Activated naive CD4-positive, alpha-beta T cell treated with anti-CD3 and anti-CD28 coated beads, Interleukin-2, amount 50 U/mL, for 24 hours (primary cell): Measurements from ENCODE around the gene PEF1.

Source experiments
- H3K27ac Mint-ChIP-seq: one replicate; pipeline ENCODE4 v1.8.0; 2021; ENCODE audit warnings: mild to moderate bottlenecking, mixed read lengths
- H3K27me3 Mint-ChIP-seq: one replicate; pipeline ENCODE4 v1.8.0; 2021; ENCODE audit warnings: mixed read lengths
- H3K36me3 Mint-ChIP-seq: one replicate; pipeline ENCODE4 v1.8.0; 2021; ENCODE audit warnings: mixed read lengths
- H3K4me1 Mint-ChIP-seq: one replicate; pipeline ENCODE4 v1.8.0; 2021; ENCODE audit warnings: mixed read lengths
- H3K4me3 Mint-ChIP-seq: one replicate; pipeline ENCODE4 v1.8.0; 2021; ENCODE audit warnings: mild to moderate bottlenecking, mixed read lengths
- H3K9me3 Mint-ChIP-seq: one replicate; pipeline ENCODE4 v1.8.0; 2021; ENCODE audit warnings: mixed read lengths

PEF1 gene

DNA sequence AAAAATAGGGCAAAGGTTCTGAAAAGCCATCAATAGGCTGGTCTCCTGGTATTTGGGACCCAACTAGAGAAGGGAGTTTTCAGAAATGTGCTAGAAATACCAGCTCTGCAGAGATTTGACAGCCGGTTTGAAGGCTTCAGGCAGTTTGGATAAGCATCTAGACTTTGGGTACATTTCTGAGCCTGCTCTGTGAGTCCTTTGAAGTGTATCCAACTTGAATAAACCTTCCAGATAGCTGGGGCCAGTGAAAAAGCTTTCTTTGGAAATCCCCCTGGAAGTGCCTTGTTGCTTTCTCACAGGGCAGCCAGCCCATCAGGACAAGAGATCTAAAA is 6.4 kb upstream of the PEF1 start:
- H3K27me3 Mint-ChIP-seq: no peaks in the 10 kb centered on the region
- no peak overlapping the region for H3K27ac Mint-ChIP-seq
- no peak overlapping the region for H3K4me3 Mint-ChIP-seq
- H3K9me3 Mint-ChIP-seq: no peaks in the 10 kb centered on the region
- H3K36me3 Mint-ChIP-seq: peaks cover 3% of the 10 kb centered on the region
- H3K4me1 Mint-ChIP-seq: peaks cover 9% of the 10 kb centered on the region

GRCh38 chr1:31650161-31651088 is 5.7 kb upstream of the PEF1 start:
- Mint-ChIP-seq H3K4me1 (peaks cover 16% of the 10 kb centered on the region), H3K4me3 (no peak overlapping the region), H3K9me3 (no peaks in the 10 kb centered on the region), H3K27me3 (no peaks in the 10 kb centered on the region), H3K27ac (no peak overlapping the region), H3K36me3 (peaks cover 3% of the 10 kb centered on the region)

GRCh38 chr1:31648641-31649357 is 4.1 kb upstream of the PEF1 start:
- Mint-ChIP-seq H3K9me3 (no peaks in the 10 kb centered on the region), H3K4me3 (no peak overlapping the region), H3K27me3 (no peaks in the 10 kb centered on the region), H3K4me1 (peaks cover 28% of the 10 kb centered on the region), H3K27ac (no peak overlapping the region), H3K36me3 (peaks cover 3% of the 10 kb centered on the region)

- H3K9me3 Mint-ChIP-seq: no peaks in the 10 kb centered on the region
- peaks cover 3% of the 10 kb centered on the region for H3K36me3 Mint-ChIP-seq
- H3K27ac Mint-ChIP-seq: no peak overlapping the region
- H3K27me3 Mint-ChIP-seq: no peaks in the 10 kb centered on the region
- peaks cover 34% of the 10 kb centered on the region for H3K4me1 Mint-ChIP-seq
- H3K4me3 Mint-ChIP-seq: no peak overlapping the region
Measured at GRCh38 chr1:31648190-31648589, 3.5 kb upstream of the PEF1 start.

DNA sequence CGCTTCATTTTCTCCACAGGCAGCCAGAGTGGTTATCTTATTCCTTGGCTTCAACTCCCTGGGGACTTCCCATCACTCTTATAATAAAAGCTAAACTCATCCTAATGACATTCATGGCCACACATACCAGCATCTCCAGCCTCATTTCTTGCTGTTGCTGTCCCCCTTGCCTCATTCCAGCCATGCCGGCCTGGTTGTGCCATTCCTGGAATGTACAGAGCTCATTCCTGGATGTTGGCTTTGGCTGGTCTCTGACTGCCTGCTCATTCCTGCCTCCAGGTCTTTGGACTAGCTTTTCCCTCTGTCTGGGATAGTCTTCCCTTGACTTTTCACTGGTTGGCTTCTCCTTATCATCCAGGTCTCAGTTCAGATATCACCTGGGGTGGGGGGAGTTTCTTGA is 2.4 kb upstream of the PEF1 start:
- H3K27ac Mint-ChIP-seq: no peak overlapping the region
- H3K27me3 Mint-ChIP-seq: no peaks in the 10 kb centered on the region
- peak overlapping the region; percentile 100 for H3K4me3 Mint-ChIP-seq
- H3K36me3 Mint-ChIP-seq: peaks cover 3% of the 10 kb centered on the region
- H3K9me3 Mint-ChIP-seq: no peaks in the 10 kb centered on the region
- H3K4me1 Mint-ChIP-seq: peaks cover 39% of the 10 kb centered on the region

DNA sequence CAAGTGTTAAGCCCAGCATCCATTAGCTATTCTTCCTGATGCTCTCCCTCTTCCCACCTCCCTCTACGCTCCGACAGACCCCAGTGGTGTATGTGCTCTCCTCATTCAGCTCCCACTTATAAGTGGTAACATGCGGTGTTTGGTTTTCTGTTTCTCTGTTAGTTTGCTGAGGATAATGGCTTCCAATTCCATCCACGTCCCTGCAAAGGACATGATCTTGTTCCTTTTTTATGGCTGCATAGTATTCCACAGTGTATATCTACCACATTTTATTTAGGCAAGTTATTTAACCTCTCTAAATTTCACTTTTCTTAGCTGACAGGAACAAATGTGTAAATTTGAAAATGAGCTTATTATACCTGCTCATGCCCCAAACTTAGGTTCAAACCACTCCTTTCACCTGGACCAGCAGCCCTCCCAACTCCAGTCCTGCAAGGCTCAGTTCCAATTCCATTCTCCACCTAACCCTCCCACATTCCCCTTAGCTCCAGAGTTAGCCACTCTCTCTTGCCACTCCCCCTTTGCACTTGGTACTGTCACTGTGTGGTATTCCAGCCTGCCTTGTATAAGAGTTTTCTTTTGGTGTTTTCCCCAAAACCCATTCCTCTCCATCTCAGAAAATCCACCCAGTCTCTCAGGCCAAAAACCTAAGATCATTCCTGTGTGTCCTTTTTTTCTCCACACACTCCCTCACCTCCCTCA is 1.7 kb upstream of the PEF1 start:
- Mint-ChIP-seq H3K27me3 (no peaks in the 10 kb centered on the region), H3K36me3 (peaks cover 3% of the 10 kb centered on the region), H3K27ac (no peak overlapping the region), H3K4me1 (peaks cover 39% of the 10 kb centered on the region), H3K4me3 (peak overlapping the region; percentile 100), H3K9me3 (no peaks in the 10 kb centered on the region)

DNA sequence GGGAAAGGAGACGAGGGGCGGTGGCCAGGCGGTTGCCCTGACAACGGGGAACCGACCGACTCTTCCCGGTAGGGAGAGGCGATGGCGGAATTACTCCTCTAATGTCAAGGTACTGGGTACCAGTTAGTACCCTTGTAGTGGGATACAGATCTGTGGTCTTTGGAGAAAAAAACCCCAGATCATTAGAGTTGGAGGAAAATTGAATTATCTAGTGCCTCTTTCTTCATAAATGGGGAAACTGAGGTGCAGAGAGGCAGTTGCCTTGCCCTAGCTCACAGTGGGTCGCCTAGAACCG is 545 bp upstream of the PEF1 start:
- Mint-ChIP-seq H3K27ac (peak overlapping the region; percentile 100), H3K27me3 (no peaks in the 10 kb centered on the region), H3K36me3 (peaks cover 3% of the 10 kb centered on the region), H3K4me3 (peak overlapping the region; percentile 100), H3K9me3 (no peaks in the 10 kb centered on the region), H3K4me1 (peaks cover 39% of the 10 kb centered on the region)

- H3K27ac Mint-ChIP-seq: peak overlapping the region; percentile 100
- H3K4me3 Mint-ChIP-seq: peak overlapping the region; percentile 100
- H3K4me1 Mint-ChIP-seq: peaks cover 39% of the 10 kb centered on the region
- peaks cover 3% of the 10 kb centered on the region for H3K36me3 Mint-ChIP-seq
- no peaks in the 10 kb centered on the region for H3K27me3 Mint-ChIP-seq
- no peaks in the 10 kb centered on the region for H3K9me3 Mint-ChIP-seq
Measured at GRCh38 chr1:31643976-31644559, 608 bp downstream of the PEF1 start.

DNA sequence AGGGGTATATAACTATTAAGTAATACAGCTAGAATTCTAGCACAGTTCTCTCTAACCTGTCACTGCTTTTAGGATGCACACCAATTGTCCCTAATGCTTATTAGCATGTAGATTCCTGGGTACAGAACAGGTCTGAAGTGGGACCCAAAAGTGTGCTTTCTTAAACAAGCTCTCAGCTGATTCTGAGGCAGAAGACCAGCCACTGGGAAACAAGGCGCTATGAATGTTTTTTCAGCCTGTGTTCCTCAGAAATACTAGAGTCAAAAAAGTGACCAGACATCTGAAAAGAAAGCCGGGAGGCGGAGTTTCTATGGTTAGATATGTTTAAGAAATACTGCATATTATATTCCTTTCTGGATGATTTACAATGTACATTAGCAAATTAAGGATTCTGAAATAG is 1.8 kb downstream of the PEF1 start:
- peaks cover 3% of the 10 kb centered on the region for H3K36me3 Mint-ChIP-seq
- peak overlapping the region; percentile 55 for H3K4me3 Mint-ChIP-seq
- peak overlapping the region; percentile 12 for H3K27ac Mint-ChIP-seq
- no peaks in the 10 kb centered on the region for H3K9me3 Mint-ChIP-seq
- peaks cover 39% of the 10 kb centered on the region for H3K4me1 Mint-ChIP-seq
- H3K27me3 Mint-ChIP-seq: no peaks in the 10 kb centered on the region

DNA sequence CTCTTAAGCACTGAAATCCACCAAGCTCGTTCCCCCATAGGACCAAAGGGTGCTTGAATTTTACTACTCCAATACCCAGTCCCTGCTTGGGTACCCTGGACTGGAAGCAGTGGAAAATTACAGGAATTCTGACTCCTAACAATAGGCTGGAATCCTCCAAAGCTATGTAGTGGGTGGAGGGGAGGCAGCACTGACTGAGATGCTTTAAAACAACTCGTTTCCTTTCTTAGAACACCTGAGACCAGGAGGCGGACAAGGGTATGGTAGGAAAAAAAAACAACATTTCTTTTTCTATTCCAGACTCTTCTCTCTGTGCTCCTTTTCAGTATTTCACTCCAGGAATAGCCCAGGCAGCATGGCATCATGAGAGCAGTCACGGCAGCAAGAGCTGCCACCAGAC is 2.3 kb downstream of the PEF1 start:
- Mint-ChIP-seq H3K4me1 (peaks cover 39% of the 10 kb centered on the region), H3K27me3 (no peaks in the 10 kb centered on the region), H3K36me3 (peaks cover 3% of the 10 kb centered on the region), H3K27ac (no peak overlapping the region), H3K4me3 (no peak overlapping the region), H3K9me3 (no peaks in the 10 kb centered on the region)

DNA sequence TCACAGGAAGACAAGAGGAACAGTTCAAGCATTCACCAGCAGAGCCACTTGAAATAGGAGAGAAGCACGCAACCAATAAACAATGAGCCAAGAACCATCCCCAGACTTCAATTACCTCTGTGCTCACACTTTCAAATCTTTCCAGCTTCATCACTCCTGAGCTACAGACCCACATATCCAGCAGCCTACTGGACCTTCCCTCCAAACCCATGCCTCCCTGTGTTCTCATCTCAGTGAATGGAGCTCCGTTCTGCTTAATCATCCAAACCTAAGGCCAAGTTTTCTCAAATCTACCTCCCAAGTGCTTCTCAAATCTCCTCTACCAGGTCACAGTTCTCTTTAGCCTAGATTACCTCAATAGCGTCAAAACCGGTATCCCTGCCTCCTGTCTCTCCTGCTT is 3.7 kb downstream of the PEF1 start:
- H3K27me3 Mint-ChIP-seq: no peaks in the 10 kb centered on the region
- no peaks in the 10 kb centered on the region for H3K36me3 Mint-ChIP-seq
- no peak overlapping the region for H3K4me3 Mint-ChIP-seq
- peaks cover 29% of the 10 kb centered on the region for H3K4me1 Mint-ChIP-seq
- H3K9me3 Mint-ChIP-seq: no peaks in the 10 kb centered on the region
- H3K27ac Mint-ChIP-seq: no peak overlapping the region

GRCh38 chr1:31640179-31640578 is 4.5 kb downstream of the PEF1 start:
- no peaks in the 10 kb centered on the region for H3K27me3 Mint-ChIP-seq
- no peak overlapping the region for H3K4me3 Mint-ChIP-seq
- no peaks in the 10 kb centered on the region for H3K9me3 Mint-ChIP-seq
- peaks cover 21% of the 10 kb centered on the region for H3K4me1 Mint-ChIP-seq
- H3K36me3 Mint-ChIP-seq: no peaks in the 10 kb centered on the region
- no peak overlapping the region for H3K27ac Mint-ChIP-seq

DNA sequence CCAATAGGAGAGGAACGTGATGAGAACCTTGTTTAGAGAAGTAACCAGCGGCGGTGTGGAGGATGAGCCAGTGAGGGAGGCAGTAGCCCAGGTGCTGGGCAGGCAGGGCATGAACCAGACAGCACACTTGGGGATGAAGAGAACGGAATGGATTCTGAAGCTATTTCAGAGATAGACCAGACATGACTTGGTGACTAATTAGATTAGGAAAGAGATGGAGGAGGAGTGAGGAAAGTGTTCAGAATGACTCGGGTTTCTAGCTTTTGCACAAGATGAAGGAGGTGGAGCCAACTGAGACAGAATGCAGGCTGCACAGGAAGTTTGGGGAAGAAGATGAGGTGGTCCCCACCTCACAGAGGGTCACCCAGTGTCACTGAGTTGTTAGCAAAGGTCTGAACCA is 5.1 kb downstream of the PEF1 start:
- Mint-ChIP-seq H3K36me3 (no peaks in the 10 kb centered on the region), H3K27me3 (no peaks in the 10 kb centered on the region), H3K27ac (no peak overlapping the region), H3K4me3 (no peak overlapping the region), H3K9me3 (no peaks in the 10 kb centered on the region), H3K4me1 (peaks cover 19% of the 10 kb centered on the region)

- H3K9me3 Mint-ChIP-seq: no peaks in the 10 kb centered on the region
- no peaks in the 10 kb centered on the region for H3K36me3 Mint-ChIP-seq
- H3K4me3 Mint-ChIP-seq: peak overlapping the region; percentile 0
- H3K27me3 Mint-ChIP-seq: no peaks in the 10 kb centered on the region
- H3K27ac Mint-ChIP-seq: no peak overlapping the region
- peaks cover 8% of the 10 kb centered on the region for H3K4me1 Mint-ChIP-seq
Measured at GRCh38 chr1:31637915-31638673, 6.6 kb downstream of the PEF1 start.

DNA sequence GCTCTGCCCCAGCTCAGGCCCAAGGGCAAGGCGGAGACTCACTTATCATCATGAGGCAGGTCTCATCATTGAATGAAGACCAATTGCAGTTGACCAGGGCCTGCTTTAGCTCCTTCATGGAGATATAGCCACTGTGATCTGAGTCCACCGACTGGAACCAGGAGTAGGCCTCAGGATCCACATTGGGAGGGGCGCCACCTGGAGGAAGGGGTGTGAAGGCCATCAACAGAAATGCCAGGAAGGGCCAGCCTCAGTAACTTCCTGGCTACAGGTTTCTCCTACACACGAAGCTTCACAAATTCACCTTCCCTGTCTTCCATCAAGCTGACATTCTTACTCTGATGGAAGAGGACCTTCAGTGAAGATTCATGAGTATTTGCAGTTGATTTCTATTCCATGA is 11.6 kb downstream of the PEF1 start:
- H3K4me1 Mint-ChIP-seq: peaks cover 4% of the 10 kb centered on the region
- peaks cover 3% of the 10 kb centered on the region for H3K36me3 Mint-ChIP-seq
- no peaks in the 10 kb centered on the region for H3K27me3 Mint-ChIP-seq
- no peak overlapping the region for H3K27ac Mint-ChIP-seq
- H3K9me3 Mint-ChIP-seq: no peaks in the 10 kb centered on the region
- no peak overlapping the region for H3K4me3 Mint-ChIP-seq
